B cell (primary cell): ENCODE measurements around the gene CCR2. TPM values are rescaled to one million over a fixed set of nuclear protein-coding genes. Genes with fewer than 3 reads are reported as not detected.
A peak's percentile ranks its signal among the peaks of the same experiment; 100 is the strongest.

ENCODE experiments used
- ATAC-seq: fragments of 200-7000 bp; cut with Tn5 transposase; one replicate; pipeline ENCODE4 v1.10.0; 2021; ENCODE audit warnings: low read depth, mild to moderate bottlenecking, moderate number of reproducible peaks, moderate library complexity
- CTCF ChIA-PET: fragments of 350-600 bp; sonication (Branson Sonifier 250); formaldehyde crosslinking; loops from one replicate; lab custom pipeline; 2021; ENCODE audit warnings: antibody characterized with exemption, inconsistent platforms; lab: Charles Lee
- POLR2A ChIA-PET: fragments of 350-600 bp; sonication (Branson Sonifier 250); formaldehyde crosslinking; loops from one replicate; lab custom pipeline; 2021; ENCODE audit warnings: antibody characterized with exemption; lab: Charles Lee
- DNase-seq: peaks from one replicate; pipeline ENCODE4 v3.0.0; 2013
- H2AFZ ChIP-seq: 2 replicates; pipeline ENCODE4 v1.6.1; 2012; ENCODE audit warnings: mild to moderate bottlenecking, low read depth, low read length; ENCODE audit not compliant: insufficient read depth, poor library complexity, severe bottlenecking
- H3K27ac ChIP-seq, 2 donors: 1 replicate in 1 of 2; 2 replicates in 1 of 2; pipeline ENCODE4 v1.5.1; 2012 to 2013; ENCODE audit warnings: low read length in 2 of 2, mild to moderate bottlenecking in 2 of 2, moderate library complexity in 1 of 2
- H3K27me3 ChIP-seq, 4 experiments: fragments of 200-600 bp in 1 of 4; sonication (generic) in 1 of 4; replicated peaks in 1 of 4; 1 replicate in 2 of 4; 2 replicates in 2 of 4; pipeline versions ENCODE4 v1.6.1 to v1.7.0; 2013 to 2016; ENCODE audit warnings: low read length in 3 of 4, mild to moderate bottlenecking in 2 of 4, mixed read lengths in 1 of 4, moderate library complexity in 1 of 4; ENCODE audit not compliant: insufficient read depth in 4 of 4, control insufficient read depth in 3 of 4; ENCODE audit errors: control extremely low read depth in 1 of 4
- H3K36me3 ChIP-seq, 2 experiments: replicated peaks in 1 of 2; 1 replicate in 1 of 2; 2 replicates in 1 of 2; pipeline versions ENCODE4 v1.6.1 to v1.7.1; 2013; ENCODE audit warnings: low read length in 1 of 2; ENCODE audit not compliant: insufficient read depth in 2 of 2, control insufficient read depth in 1 of 2; ENCODE audit errors: control extremely low read depth in 1 of 2, extremely low read depth in 1 of 2
- H3K4me1 ChIP-seq, 2 donors: fragments of 200-600 bp in 1 of 2; sonication (generic) in 1 of 2; 1 replicate in 1 of 2; 2 replicates in 1 of 2; pipeline versions ENCODE4 v1.5.1 to v1.6.1; 2013 to 2017; ENCODE audit warnings: low read length in 2 of 2; ENCODE audit not compliant: control insufficient read depth in 2 of 2, insufficient read depth in 2 of 2
- H3K4me2 ChIP-seq: replicated peaks from 2 replicates; pipeline ENCODE3; 2012; ENCODE audit warnings: mild to moderate bottlenecking, low read depth, low read length; ENCODE audit not compliant: poor library complexity, severe bottlenecking
- H3K4me3 ChIP-seq, 5 experiments: fragments of 200-600 bp in 1 of 5; sonication (generic) in 1 of 5; 1 replicate in 3 of 5; 2 replicates in 2 of 5; pipeline versions ENCODE4 v1.5.1 to v1.7.0; 2011 to 2016; ENCODE audit warnings: low read length in 4 of 5, mild to moderate bottlenecking in 4 of 5, low read depth in 2 of 5, control low read depth in 1 of 5, moderate library complexity in 1 of 5; ENCODE audit not compliant: insufficient read depth in 1 of 5; ENCODE audit errors: control extremely low read depth in 1 of 5, extremely low read depth in 1 of 5
- H3K79me2 ChIP-seq: fragments of 200-600 bp; sonication (generic); one replicate; pipeline ENCODE4 v1.6.0; 2016; ENCODE audit warnings: low read length; ENCODE audit not compliant: control insufficient read depth, insufficient read depth
- H3K9ac ChIP-seq: fragments of 200-600 bp; sonication (generic); 2 replicates; pipeline ENCODE4 v1.6.1; 2017; ENCODE audit warnings: mild to moderate bottlenecking, low read length, moderate library complexity
- H3K9me3 ChIP-seq, 3 donors: one replicate each; pipeline versions ENCODE4 v1.6.1 to v1.7.1; 2013; ENCODE audit warnings: low read length in 2 of 3; ENCODE audit not compliant: control insufficient read depth in 2 of 3, insufficient read depth in 1 of 3; ENCODE audit errors: control extremely low read depth in 1 of 3
- H4K20me1 ChIP-seq: 2 replicates; pipeline ENCODE4 v1.6.0; 2012; ENCODE audit warnings: mild to moderate bottlenecking, low read length; ENCODE audit not compliant: insufficient read depth, control insufficient read depth, poor library complexity, severe bottlenecking
- H3K27ac Mint-ChIP-seq: one replicate; pipeline ENCODE4 v1.8.0; 2021; ENCODE audit warnings: mixed read lengths
- H3K27me3 Mint-ChIP-seq: one replicate; pipeline ENCODE4 v1.8.0; 2021; ENCODE audit warnings: mixed read lengths
- H3K4me1 Mint-ChIP-seq: one replicate; pipeline ENCODE4 v1.8.0; 2021; ENCODE audit warnings: mixed read lengths
- H3K4me3 Mint-ChIP-seq: one replicate; pipeline ENCODE4 v1.8.0; 2021; ENCODE audit warnings: mixed read lengths
- H3K9me3 Mint-ChIP-seq: one replicate; pipeline ENCODE4 v1.8.0; 2022; ENCODE audit warnings: mixed read lengths; ENCODE audit not compliant: insufficient read depth
- EZH2 ChIP-seq: IDR thresholded peaks from 2 replicates; pipeline ENCODE4 v1.6.1; 2012; ENCODE audit warnings: borderline replicate concordance, low read depth, mild to moderate bottlenecking, moderate library complexity, low read length; ENCODE audit not compliant: insufficient read depth, poor library complexity, severe bottlenecking
- WGBS: methylation state at CpG from one replicate; pipeline ENCODE4 v1.1.5; 2013; ENCODE audit warnings: missing lambda C conversion rate; ENCODE audit not compliant: insufficient coverage; 5-methylcytosine and 5-hydroxymethylcytosine counted together
- intact Hi-C: fragments of 100-400 bp; cut with micrococcal nuclease; formaldehyde crosslinking; loops from one replicate; pipeline ENCODE4 v1.10.0; 2022
- polyA plus RNA-seq: library from polyadenylated mRNA; depleted of rRNA; stranded (reverse); fragments of >200 nt; gene quantifications from 2 replicates; pipeline ENCODE4 v1.2.3, GENCODE V29; 2012
- total RNA-seq, 2 donors: library from RNA; stranded (reverse); fragments of 120-200 nt in 1 of 2; gene quantifications; 1 replicate in 1 of 2; 2 replicates in 1 of 2; pipeline versions ENCODE4 v1.2.3 to v1.2.4, GENCODE V29; 2013 to 2022
- TF ChIP-seq, protein P1 (sequence below): fragments of 200-600 bp; IDR thresholded peaks from one replicate; pipeline ENCODE4 v1.8.0; 2022; ENCODE audit warnings: antibody characterized with exemption, mild to moderate bottlenecking

The CCR2 gene
- total and polyA plus RNA-seq, 2 donors (not counting 1 experiment from before 2014, with no cell fraction given), result 0.34 to 0.82 TPM

DNA sequence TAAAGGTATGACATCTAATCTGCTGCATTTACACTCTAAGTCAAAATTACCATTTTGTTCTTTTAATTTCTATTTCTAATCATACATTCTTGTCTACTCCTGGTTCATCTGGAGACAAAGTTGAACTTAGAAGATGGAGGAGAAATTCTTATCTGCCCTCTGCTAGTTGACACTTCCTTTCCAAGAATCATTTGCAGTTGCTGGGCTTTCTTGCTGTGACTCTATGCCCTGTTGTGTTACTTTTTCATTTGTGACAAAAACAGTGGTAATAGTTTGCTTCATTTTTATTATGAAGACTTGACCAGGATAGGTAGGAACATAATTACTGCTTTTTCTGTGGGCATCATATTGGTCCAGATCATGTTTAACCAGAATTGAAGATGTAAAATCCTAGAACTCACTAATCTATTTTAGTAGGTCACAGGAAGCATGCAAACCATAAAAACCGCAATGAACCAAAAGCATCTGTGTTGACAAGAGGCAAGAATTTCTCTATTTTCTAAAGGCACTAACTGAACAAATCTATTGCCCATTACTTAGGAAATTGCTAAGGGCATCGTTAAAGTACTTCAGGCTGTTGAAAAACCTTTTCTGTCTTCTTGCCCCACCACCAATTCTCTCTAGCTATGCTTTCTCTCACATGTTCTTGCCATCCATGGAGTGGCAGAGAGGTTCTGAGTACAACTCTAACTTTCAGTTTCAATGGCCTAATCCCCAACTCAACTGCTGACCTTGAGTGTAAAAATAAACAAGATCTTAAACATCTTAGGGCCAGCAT is 4.2 kb upstream of the CCR2 start:
- ATAC-seq (peak; percentile 41), DNase-seq (peak; percentile 52)
- H2AFZ ChIP-seq, result no peak overlapping the region
- H3K9ac ChIP-seq, result peak overlapping the region; percentile 31
- Mint-ChIP-seq H3K27me3 (no peaks in the 10 kb centered on the region), H3K4me3 (peak overlapping the region; percentile 67), H3K4me1 (peaks cover 69% of the 10 kb centered on the region), H3K9me3 (no peaks in the 10 kb centered on the region), H3K27ac (peak overlapping the region; percentile 55)
- intact Hi-C loops, result no loop called here
- no peaks in the 10 kb centered on the region for H3K36me3 ChIP-seq
- H3K9me3 ChIP-seq, result no peaks in the 10 kb centered on the region
- TF ChIP-seq EZH2, result no peak
- TF ChIP-seq, protein P1, sequence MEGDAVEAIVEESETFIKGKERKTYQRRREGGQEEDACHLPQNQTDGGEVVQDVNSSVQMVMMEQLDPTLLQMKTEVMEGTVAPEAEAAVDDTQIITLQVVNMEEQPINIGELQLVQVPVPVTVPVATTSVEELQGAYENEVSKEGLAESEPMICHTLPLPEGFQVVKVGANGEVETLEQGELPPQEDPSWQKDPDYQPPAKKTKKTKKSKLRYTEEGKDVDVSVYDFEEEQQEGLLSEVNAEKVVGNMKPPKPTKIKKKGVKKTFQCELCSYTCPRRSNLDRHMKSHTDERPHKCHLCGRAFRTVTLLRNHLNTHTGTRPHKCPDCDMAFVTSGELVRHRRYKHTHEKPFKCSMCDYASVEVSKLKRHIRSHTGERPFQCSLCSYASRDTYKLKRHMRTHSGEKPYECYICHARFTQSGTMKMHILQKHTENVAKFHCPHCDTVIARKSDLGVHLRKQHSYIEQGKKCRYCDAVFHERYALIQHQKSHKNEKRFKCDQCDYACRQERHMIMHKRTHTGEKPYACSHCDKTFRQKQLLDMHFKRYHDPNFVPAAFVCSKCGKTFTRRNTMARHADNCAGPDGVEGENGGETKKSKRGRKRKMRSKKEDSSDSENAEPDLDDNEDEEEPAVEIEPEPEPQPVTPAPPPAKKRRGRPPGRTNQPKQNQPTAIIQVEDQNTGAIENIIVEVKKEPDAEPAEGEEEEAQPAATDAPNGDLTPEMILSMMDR, result no peak
- peak overlapping the region in 2 of 5 experiments; percentile 13 to 29 for H3K4me3 ChIP-seq
- no peaks in the 10 kb centered on the region for H4K20me1 ChIP-seq
- peak overlapping the region; percentile 55 for H3K4me2 ChIP-seq
- H3K4me1 ChIP-seq, result peaks cover 48 to 56% of the 10 kb centered on the region in 2 donors
- CTCF ChIA-PET, result interaction anchor here (1.8 kb wide), 1 partner anchor 20 kb away, joined by 11 read pairs; no protein-coding TSS in a partner anchor
- H3K79me2 ChIP-seq, result no peaks in the 10 kb centered on the region
- H3K27me3 ChIP-seq, result no peaks in the 10 kb centered on the region
- WGBS, result 0% methylated on average over 2 of the region's 2 CpGs
- POLR2A ChIA-PET, result no interaction called here
- H3K27ac ChIP-seq, result peak overlapping the region; percentile 37 to 41

GRCh38 chr3:46350262-46350565 is 3.7 kb upstream of the CCR2 start:
- no peak for DNase-seq
- Histone ChIP-seq H3K27ac (peak overlapping the region; percentile 37 to 41), H3K4me2 (peak overlapping the region; percentile 55), H3K36me3 (no peaks in the 10 kb centered on the region), H3K9ac (no peak overlapping the region), H3K4me3 (peak overlapping the region in 1 of 5 experiments; percentile 29), H3K4me1 (peaks cover 48 to 56% of the 10 kb centered on the region in 2 donors), H3K9me3 (no peaks in the 10 kb centered on the region), H4K20me1 (no peaks in the 10 kb centered on the region), H3K79me2 (no peaks in the 10 kb centered on the region), H3K27me3 (no peaks in the 10 kb centered on the region), H2AFZ (no peak overlapping the region)
- Mint-ChIP-seq H3K27me3 (no peaks in the 10 kb centered on the region), H3K9me3 (no peaks in the 10 kb centered on the region), H3K27ac (peak overlapping the region; percentile 55), H3K4me1 (peaks cover 73% of the 10 kb centered on the region), H3K4me3 (peak overlapping the region; percentile 67)
- intact Hi-C loops, result no loop called here
- POLR2A ChIA-PET, result no interaction called here
- no peak for ATAC-seq
- WGBS, result 0% methylated on average over 1 of the region's 1 CpG
- TF ChIP-seq, protein P1, result no peak
- TF ChIP-seq EZH2, result no peak
- CTCF ChIA-PET, result interaction anchor here (1.8 kb wide), 1 partner anchor 19 kb away, joined by 11 read pairs; no protein-coding TSS in a partner anchor
